ENCODE results near the gene PTPN1. TPM values are rescaled to one million over a fixed set of nuclear protein-coding genes. Genes with fewer than 3 reads are reported as not detected.

Gene PTPN1
- polyA plus RNA-seq, 2 donors: 17.7 to 18.0 TPM

DNA sequence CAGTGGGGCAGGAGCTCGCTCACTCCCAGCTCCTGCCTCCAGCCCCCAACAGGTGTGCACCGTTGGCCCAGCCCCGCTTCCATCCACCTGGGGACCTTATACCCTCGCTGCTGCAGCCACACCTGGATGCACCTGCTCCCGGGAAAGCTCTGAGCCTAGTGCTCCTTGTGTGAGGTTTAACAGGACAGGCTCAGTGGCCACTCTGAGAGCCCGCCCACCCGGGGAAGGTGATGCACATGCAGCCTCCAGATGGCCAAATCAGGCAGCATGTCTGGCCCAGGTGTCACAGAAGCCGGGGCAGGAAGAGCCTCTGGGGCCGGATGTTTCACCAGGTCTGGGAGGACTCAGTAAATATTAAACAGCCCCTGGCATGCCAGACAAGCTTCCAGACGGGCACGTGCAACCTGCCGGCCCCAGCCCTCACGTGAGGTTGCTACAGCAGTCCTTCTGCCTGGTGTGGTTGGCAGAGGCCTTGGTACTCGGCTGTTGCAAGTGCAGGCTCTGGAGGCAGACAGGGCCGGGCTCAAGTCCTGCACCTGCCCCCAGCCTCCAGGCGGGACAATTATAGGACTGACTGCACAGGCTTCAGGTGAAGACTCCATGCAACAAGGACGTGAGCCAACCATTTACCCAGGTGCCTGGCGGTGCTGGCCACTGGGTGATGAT, 114.3 kb downstream of the PTPN1 start:
- no peaks in the 10 kb centered on the region for H3K36me3 ChIP-seq (ENCODE audit: control insufficient read depth in 2 of 2, insufficient read depth in 2 of 2, low read length in 1 of 2)
- H3K4me3 ChIP-seq (ENCODE audit: low read depth in 1 of 2, low read length in 2 of 2): no peak overlapping the region
- WGBS, 2 donors: 57 to 62% methylated on average over 18 of the region's 18 CpGs
- H3K4me1 ChIP-seq (ENCODE audit: control insufficient read depth in 2 of 2, insufficient read depth in 2 of 2, low read length in 1 of 2): peaks cover 0 to 5% of the 10 kb centered on the region in 2 donors
- H3K9me3 ChIP-seq (ENCODE audit: control insufficient read depth in 2 of 2, insufficient read depth in 1 of 2, low read depth in 1 of 2, low read length in 1 of 2): peaks cover 0 to 5% of the 10 kb centered on the region in 2 donors
- H3K27ac ChIP-seq (ENCODE audit: low read depth in 2 of 2, low read length in 1 of 2): no peak overlapping the region
- no peaks in the 10 kb centered on the region for H3K27me3 ChIP-seq (ENCODE audit: control insufficient read depth in 1 of 2, insufficient read depth in 2 of 2, low read length in 2 of 2)

DNA sequence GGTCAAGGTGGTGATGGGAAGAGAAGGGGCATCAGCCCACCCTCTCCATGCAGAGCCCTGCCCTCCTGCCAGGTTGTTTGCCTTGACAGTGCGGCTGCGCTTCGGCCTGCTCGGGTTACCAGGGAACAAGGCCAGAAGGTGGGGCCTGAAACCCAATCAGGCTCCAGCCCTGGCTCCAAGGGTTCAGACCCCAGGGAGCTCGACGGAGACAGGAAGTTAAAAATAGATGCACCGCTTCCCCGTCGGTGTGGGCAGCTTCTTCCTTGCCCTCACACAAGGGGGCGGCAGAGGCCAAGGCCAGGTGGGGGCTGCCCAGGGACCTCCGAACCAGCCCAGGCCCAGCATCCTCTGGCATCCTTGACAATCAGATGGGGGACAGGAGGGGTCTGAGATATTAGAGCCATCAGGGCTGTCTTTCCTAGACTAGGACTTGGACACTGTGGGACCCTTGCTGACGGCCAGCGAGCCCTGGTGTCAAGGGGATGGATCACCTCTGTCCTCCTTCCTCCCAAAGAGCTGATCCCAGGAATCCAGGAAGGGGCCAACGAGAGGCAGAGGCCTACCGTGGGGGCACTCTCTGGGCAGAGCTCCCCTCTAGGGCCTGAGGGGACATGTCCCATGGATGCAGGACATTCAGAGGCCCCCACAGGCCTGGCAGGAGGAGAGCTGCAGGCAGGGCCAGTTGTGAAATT, 115.9 kb downstream of the PTPN1 start:
- H3K36me3 ChIP-seq (ENCODE audit: control insufficient read depth in 2 of 2, insufficient read depth in 2 of 2, low read length in 1 of 2): no peaks in the 10 kb centered on the region
- no peaks in the 10 kb centered on the region for H3K27me3 ChIP-seq (ENCODE audit: control insufficient read depth in 1 of 2, insufficient read depth in 2 of 2, low read length in 2 of 2)
- H3K4me1 ChIP-seq (ENCODE audit: control insufficient read depth in 2 of 2, insufficient read depth in 2 of 2, low read length in 1 of 2): peaks cover 0 to 6% of the 10 kb centered on the region in 2 donors
- H3K27ac ChIP-seq (ENCODE audit: low read depth in 2 of 2, low read length in 1 of 2): no peak overlapping the region
- no peak overlapping the region for H3K4me3 ChIP-seq (ENCODE audit: low read depth in 1 of 2, low read length in 2 of 2)
- WGBS, 2 donors: 44 to 54% methylated on average over 15 of the region's 15 CpGs
- peaks cover 0 to 3% of the 10 kb centered on the region in 2 donors for H3K9me3 ChIP-seq (ENCODE audit: control insufficient read depth in 2 of 2, insufficient read depth in 1 of 2, low read depth in 1 of 2, low read length in 1 of 2)

DNA sequence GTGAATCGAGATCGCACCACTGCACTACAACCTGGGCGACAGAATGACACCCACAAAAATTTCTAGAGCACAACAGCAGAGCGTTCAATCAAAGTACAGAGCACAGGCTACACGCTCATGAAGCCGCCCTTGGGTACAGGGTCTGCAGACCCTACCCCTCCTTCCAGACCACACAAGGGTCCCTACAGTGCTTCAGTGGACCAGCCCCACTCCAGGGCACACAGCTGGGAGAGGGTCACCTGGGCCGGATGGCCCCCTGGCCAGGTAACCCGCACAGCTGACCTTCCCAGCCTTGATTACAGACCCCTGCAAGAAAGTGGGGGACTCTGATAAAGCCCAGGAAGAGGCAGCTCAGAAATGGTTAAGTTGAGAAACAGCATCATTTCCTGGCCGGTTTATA, 117.6 kb downstream of the PTPN1 start:
- 84 to 90% methylated on average over 9 of the region's 9 CpGs for WGBS, 2 donors
- peaks cover 0 to 6% of the 10 kb centered on the region in 2 donors for H3K4me1 ChIP-seq (ENCODE audit: control insufficient read depth in 2 of 2, insufficient read depth in 2 of 2, low read length in 1 of 2)

GRCh38 chr20:50628332-50628731, 118.1 kb downstream of the PTPN1 start:
- H3K4me1 ChIP-seq (ENCODE audit: control insufficient read depth in 2 of 2, insufficient read depth in 2 of 2, low read length in 1 of 2): peaks cover 0 to 6% of the 10 kb centered on the region in 2 donors
- H3K27ac ChIP-seq (ENCODE audit: low read depth in 2 of 2, low read length in 1 of 2): no peak overlapping the region
- H3K36me3 ChIP-seq (ENCODE audit: control insufficient read depth in 2 of 2, insufficient read depth in 2 of 2, low read length in 1 of 2): no peaks in the 10 kb centered on the region
- 78 to 80% methylated on average over 11 of the region's 11 CpGs for WGBS, 2 donors
- no peak overlapping the region for H3K4me3 ChIP-seq (ENCODE audit: low read depth in 1 of 2, low read length in 2 of 2)
- H3K27me3 ChIP-seq (ENCODE audit: control insufficient read depth in 1 of 2, insufficient read depth in 2 of 2, low read length in 2 of 2): no peaks in the 10 kb centered on the region
- H3K9me3 ChIP-seq (ENCODE audit: control insufficient read depth in 2 of 2, insufficient read depth in 1 of 2, low read depth in 1 of 2, low read length in 1 of 2): no peaks in the 10 kb centered on the region

More for the DNA sequence above, 117.6 kb downstream of the PTPN1 start:
- Histone ChIP-seq H3K27me3 (ENCODE audit: control insufficient read depth in 1 of 2, insufficient read depth in 2 of 2, low read length in 2 of 2) (no peaks in the 10 kb centered on the region), H3K36me3 (ENCODE audit: control insufficient read depth in 2 of 2, insufficient read depth in 2 of 2, low read length in 1 of 2) (no peaks in the 10 kb centered on the region), H3K4me3 (ENCODE audit: low read depth in 1 of 2, low read length in 2 of 2) (no peak overlapping the region), H3K27ac (ENCODE audit: low read depth in 2 of 2, low read length in 1 of 2) (no peak overlapping the region), H3K9me3 (ENCODE audit: control insufficient read depth in 2 of 2, insufficient read depth in 1 of 2, low read depth in 1 of 2, low read length in 1 of 2) (no peaks in the 10 kb centered on the region)

- Histone ChIP-seq H3K27ac (ENCODE audit: low read depth in 2 of 2, low read length in 1 of 2) (no peak overlapping the region), H3K36me3 (ENCODE audit: control insufficient read depth in 2 of 2, insufficient read depth in 2 of 2, low read length in 1 of 2) (no peaks in the 10 kb centered on the region), H3K4me3 (ENCODE audit: low read depth in 1 of 2, low read length in 2 of 2) (no peak overlapping the region), H3K27me3 (ENCODE audit: control insufficient read depth in 1 of 2, insufficient read depth in 2 of 2, low read length in 2 of 2) (no peaks in the 10 kb centered on the region), H3K4me1 (ENCODE audit: control insufficient read depth in 2 of 2, insufficient read depth in 2 of 2, low read length in 1 of 2) (peaks cover 0 to 6% of the 10 kb centered on the region in 2 donors), H3K9me3 (ENCODE audit: control insufficient read depth in 2 of 2, insufficient read depth in 1 of 2, low read depth in 1 of 2, low read length in 1 of 2) (no peaks in the 10 kb centered on the region)
- 79 to 85% methylated on average over 16 of the region's 16 CpGs for WGBS, 2 donors
Observed at GRCh38 chr20:50628853-50629669, 118.9 kb downstream of the PTPN1 start.

- WGBS, 2 donors: 72% methylated on average over 7 of the region's 7 CpGs
- Histone ChIP-seq H3K4me3 (ENCODE audit: low read depth in 1 of 2, low read length in 2 of 2) (no peak overlapping the region), H3K27me3 (ENCODE audit: control insufficient read depth in 1 of 2, insufficient read depth in 2 of 2, low read length in 2 of 2) (no peaks in the 10 kb centered on the region), H3K4me1 (ENCODE audit: control insufficient read depth in 2 of 2, insufficient read depth in 2 of 2, low read length in 1 of 2) (peaks cover 0 to 5% of the 10 kb centered on the region in 2 donors), H3K9me3 (ENCODE audit: control insufficient read depth in 2 of 2, insufficient read depth in 1 of 2, low read depth in 1 of 2, low read length in 1 of 2) (no peaks in the 10 kb centered on the region), H3K36me3 (ENCODE audit: control insufficient read depth in 2 of 2, insufficient read depth in 2 of 2, low read length in 1 of 2) (no peaks in the 10 kb centered on the region), H3K27ac (ENCODE audit: low read depth in 2 of 2, low read length in 1 of 2) (no peak overlapping the region)
Observed at GRCh38 chr20:50629670-50630045, 119.5 kb downstream of the PTPN1 start.

GRCh38 chr20:50630578-50631263, 120.5 kb downstream of the PTPN1 start:
- Histone ChIP-seq H3K4me1 (ENCODE audit: control insufficient read depth in 2 of 2, insufficient read depth in 2 of 2, low read length in 1 of 2) (peaks cover 0 to 2% of the 10 kb centered on the region in 2 donors), H3K4me3 (ENCODE audit: low read depth in 1 of 2, low read length in 2 of 2) (no peak overlapping the region), H3K9me3 (ENCODE audit: control insufficient read depth in 2 of 2, insufficient read depth in 1 of 2, low read depth in 1 of 2, low read length in 1 of 2) (no peaks in the 10 kb centered on the region), H3K27ac (ENCODE audit: low read depth in 2 of 2, low read length in 1 of 2) (no peak overlapping the region), H3K36me3 (ENCODE audit: control insufficient read depth in 2 of 2, insufficient read depth in 2 of 2, low read length in 1 of 2) (no peaks in the 10 kb centered on the region), H3K27me3 (ENCODE audit: control insufficient read depth in 1 of 2, insufficient read depth in 2 of 2, low read length in 2 of 2) (no peaks in the 10 kb centered on the region)
- WGBS, 2 donors: 90 to 93% methylated on average over 21 of the region's 21 CpGs

DNA sequence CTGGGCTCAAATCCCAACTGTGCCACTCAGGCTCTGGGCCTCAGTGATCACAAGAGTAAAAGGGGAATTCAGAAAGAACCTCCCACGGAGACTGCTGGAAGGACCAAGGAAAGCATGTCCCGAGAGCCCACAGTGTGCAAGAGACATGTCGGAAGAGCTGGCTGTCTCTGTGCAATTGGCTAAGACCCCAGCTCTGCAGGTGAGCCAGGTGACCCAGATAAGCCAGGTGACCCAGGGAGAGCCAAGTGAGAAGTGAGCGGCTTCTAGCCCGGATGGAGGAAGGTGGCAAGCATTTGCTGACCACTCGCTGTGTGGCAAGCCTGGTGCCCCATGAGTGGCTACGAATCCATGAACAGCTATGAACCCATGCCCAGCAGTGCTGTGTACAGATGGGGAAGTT, 122.1 kb downstream of the PTPN1 start:
- no peaks in the 10 kb centered on the region for H3K36me3 ChIP-seq (ENCODE audit: control insufficient read depth in 2 of 2, insufficient read depth in 2 of 2, low read length in 1 of 2)
- H3K9me3 ChIP-seq (ENCODE audit: control insufficient read depth in 2 of 2, insufficient read depth in 1 of 2, low read depth in 1 of 2, low read length in 1 of 2): no peaks in the 10 kb centered on the region
- no peaks in the 10 kb centered on the region for H3K27me3 ChIP-seq (ENCODE audit: control insufficient read depth in 1 of 2, insufficient read depth in 2 of 2, low read length in 2 of 2)
- WGBS, 2 donors: 86 to 89% methylated on average over 7 of the region's 7 CpGs
- peaks cover 0 to 12% of the 10 kb centered on the region in 2 donors for H3K4me1 ChIP-seq (ENCODE audit: control insufficient read depth in 2 of 2, insufficient read depth in 2 of 2, low read length in 1 of 2)
- H3K27ac ChIP-seq (ENCODE audit: low read depth in 2 of 2, low read length in 1 of 2): no peak overlapping the region
- no peak overlapping the region for H3K4me3 ChIP-seq (ENCODE audit: low read depth in 1 of 2, low read length in 2 of 2)

GRCh38 chr20:50632701-50633100, 122.5 kb downstream of the PTPN1 start:
- H3K9me3 ChIP-seq (ENCODE audit: control insufficient read depth in 2 of 2, insufficient read depth in 1 of 2, low read depth in 1 of 2, low read length in 1 of 2): no peaks in the 10 kb centered on the region
- no peaks in the 10 kb centered on the region for H3K27me3 ChIP-seq (ENCODE audit: control insufficient read depth in 1 of 2, insufficient read depth in 2 of 2, low read length in 2 of 2)
- H3K4me3 ChIP-seq (ENCODE audit: low read depth in 1 of 2, low read length in 2 of 2): no peak overlapping the region
- no peak overlapping the region for H3K27ac ChIP-seq (ENCODE audit: low read depth in 2 of 2, low read length in 1 of 2)
- no peaks in the 10 kb centered on the region for H3K36me3 ChIP-seq (ENCODE audit: control insufficient read depth in 2 of 2, insufficient read depth in 2 of 2, low read length in 1 of 2)
- 91% methylated on average over 5 of the region's 5 CpGs for WGBS, 2 donors
- peaks cover 0 to 12% of the 10 kb centered on the region in 2 donors for H3K4me1 ChIP-seq (ENCODE audit: control insufficient read depth in 2 of 2, insufficient read depth in 2 of 2, low read length in 1 of 2)
